Trophoblast cell (in vitro differentiated cells and primary cell): ENCODE results near the gene MEF2C.

Source experiments
- DNase-seq, 2 donors: peaks; one replicate each; pipeline ENCODE4 v3.0.0-alpha.2; 2016
- H2AFZ ChIP-seq: 2 replicates; pipeline ENCODE4 v1.6.1; 2013; ENCODE audit warnings: low read length, moderate library complexity, mild to moderate bottlenecking; ENCODE audit not compliant: insufficient read depth, poor library complexity
- H2AK5ac ChIP-seq: 2 replicates; pipeline ENCODE4 v1.6.1; 2013; ENCODE audit warnings: mild to moderate bottlenecking, low read length
- H2BK120ac ChIP-seq: 2 replicates; pipeline ENCODE4 v1.6.1; 2013; ENCODE audit warnings: low read length, mild to moderate bottlenecking, moderate library complexity; ENCODE audit not compliant: insufficient read depth, poor library complexity
- H2BK12ac ChIP-seq: 2 replicates; pipeline ENCODE4 v1.6.1; 2013; ENCODE audit warnings: mild to moderate bottlenecking, low read length, moderate library complexity
- H2BK5ac ChIP-seq: 2 replicates; pipeline ENCODE4 v1.6.1; 2013; ENCODE audit warnings: low read length, low read depth, moderate library complexity, mild to moderate bottlenecking; ENCODE audit not compliant: poor library complexity
- H3K14ac ChIP-seq: 2 replicates; pipeline ENCODE4 v1.6.1; 2013; ENCODE audit warnings: mild to moderate bottlenecking, low read length
- H3K18ac ChIP-seq: 2 replicates; pipeline ENCODE4 v1.6.1; 2013; ENCODE audit warnings: mild to moderate bottlenecking, low read length
- H3K23ac ChIP-seq: 2 replicates; pipeline ENCODE4 v1.6.1; 2013; ENCODE audit warnings: low read length
- H3K27ac ChIP-seq: 2 replicates; pipeline ENCODE4 v1.5.1; 2013; ENCODE audit warnings: low read depth, mild to moderate bottlenecking, inconsistent platforms, low read length, moderate library complexity
- H3K27me3 ChIP-seq: 2 replicates; pipeline ENCODE4 v1.6.1; 2013; ENCODE audit warnings: inconsistent platforms, mild to moderate bottlenecking, low read length, moderate library complexity; ENCODE audit not compliant: insufficient read depth
- H3K36me3 ChIP-seq, 2 experiments: 1 replicate in 1 of 2; 2 replicates in 1 of 2; pipeline ENCODE4 v1.6.1; 2013; ENCODE audit warnings: low read length in 2 of 2, mild to moderate bottlenecking in 2 of 2, moderate library complexity in 1 of 2; ENCODE audit not compliant: insufficient read depth in 2 of 2, control insufficient read depth in 1 of 2
- H3K4ac ChIP-seq: 2 replicates; pipeline ENCODE4 v1.6.1; 2013; ENCODE audit warnings: low read depth, mild to moderate bottlenecking, low read length, moderate library complexity
- H3K4me1 ChIP-seq, 2 experiments: 1 replicate in 1 of 2; 2 replicates in 1 of 2; pipeline ENCODE4 v1.6.1; 2013; ENCODE audit warnings: low read length in 2 of 2, mild to moderate bottlenecking in 2 of 2, moderate library complexity in 1 of 2; ENCODE audit not compliant: insufficient read depth in 2 of 2, control insufficient read depth in 1 of 2
- H3K4me2 ChIP-seq: 2 replicates; pipeline ENCODE4 v1.6.1; 2013; ENCODE audit warnings: inconsistent platforms, mild to moderate bottlenecking, low read length, moderate library complexity
- H3K4me3 ChIP-seq: 2 replicates; pipeline ENCODE4 v1.5.1; 2013; ENCODE audit warnings: mild to moderate bottlenecking, low read depth, low read length, inconsistent platforms
- H3K79me1 ChIP-seq: one replicate; pipeline ENCODE4 v1.6.1; 2013; ENCODE audit warnings: low read length
- H3K79me2 ChIP-seq: 2 replicates; pipeline ENCODE4 v1.6.1; 2013; ENCODE audit warnings: low read length, mild to moderate bottlenecking; ENCODE audit not compliant: control insufficient read depth, insufficient read depth, poor library complexity
- H3K9ac ChIP-seq: 2 replicates; pipeline ENCODE4 v1.6.1; 2013; ENCODE audit warnings: mild to moderate bottlenecking, low read length
- H3K9me3 ChIP-seq: 2 replicates; pipeline ENCODE4 v1.6.1; 2013; ENCODE audit warnings: low read depth, mild to moderate bottlenecking, control low read depth, inconsistent platforms, low read length; ENCODE audit not compliant: insufficient read depth
- H4K12ac ChIP-seq: 2 replicates; pipeline ENCODE4 v1.6.1; 2013; ENCODE audit warnings: low read depth, mild to moderate bottlenecking, low read length, moderate library complexity
- H4K8ac ChIP-seq: 2 replicates; pipeline ENCODE4 v1.6.1; 2013; ENCODE audit warnings: low read depth, mild to moderate bottlenecking, low read length, moderate library complexity
- H4K91ac ChIP-seq: one replicate; pipeline ENCODE4 v1.6.1; 2013; ENCODE audit warnings: low read depth, mild to moderate bottlenecking, low read length, moderate library complexity
- WGBS: extraction: QIAGEN DNeasy Blood & Tissue Kit; methylation state at CpG from one replicate; pipeline ENCODE4 v1.1.7; 2013; ENCODE audit warnings: missing lambda C conversion rate; ENCODE audit not compliant: insufficient read length, insufficient coverage; ENCODE audit errors: extremely low coverage; 5-methylcytosine and 5-hydroxymethylcytosine counted together

The MEF2C gene

DNA sequence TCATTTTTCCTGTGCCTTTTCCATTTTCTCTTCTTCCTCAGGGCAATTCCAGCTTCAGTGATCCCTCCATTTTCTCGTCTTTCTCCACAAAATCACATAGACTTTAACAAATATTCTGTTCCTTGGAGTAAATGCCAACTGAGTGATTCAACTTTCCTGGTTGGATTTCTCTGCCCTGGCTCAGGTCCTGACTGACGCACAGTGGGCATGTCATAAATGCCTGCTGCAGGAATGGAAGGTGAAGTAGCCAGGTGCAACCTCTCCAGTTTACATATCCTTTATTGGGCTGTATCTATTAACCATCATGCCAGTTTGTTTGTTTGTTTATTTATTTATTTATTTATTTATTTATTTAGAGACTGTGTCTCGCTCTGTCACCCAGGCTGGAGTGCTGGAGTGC is 95.1 kb downstream of the MEF2C start:
- Histone ChIP-seq H2BK5ac (no peak overlapping the region), H3K14ac (no peak overlapping the region), H2BK12ac (no peak overlapping the region), H4K8ac (no peak overlapping the region), H3K4me3 (no peak overlapping the region), H4K91ac (no peak overlapping the region), H3K9ac (no peak overlapping the region), H4K12ac (no peak overlapping the region), H3K79me1 (no peaks in the 10 kb centered on the region), H2AK5ac (no peak overlapping the region), H2BK120ac (no peak overlapping the region), H3K23ac (no peak overlapping the region), H3K4me1 (peaks cover 0 to 4% of the 10 kb centered on the region in 2 experiments), H3K79me2 (no peaks in the 10 kb centered on the region), H3K4me2 (no peak overlapping the region), H3K36me3 (no peaks in the 10 kb centered on the region), H2AFZ (no peak overlapping the region), H3K27ac (no peak overlapping the region), H3K9me3 (no peaks in the 10 kb centered on the region), H3K18ac (no peak overlapping the region), H3K4ac (no peak overlapping the region), H3K27me3 (no peaks in the 10 kb centered on the region)
- peak; percentile 48 to 73 for DNase-seq
- no CpG with 5 or more reads among the region's 3 CpGs for WGBS

GRCh38 chr5:88786789-88787188 is 96.2 kb downstream of the MEF2C start:
- Histone ChIP-seq H3K27ac (peak overlapping the region; percentile 76), H2AK5ac (no peak overlapping the region), H4K8ac (no peak overlapping the region), H3K27me3 (no peaks in the 10 kb centered on the region), H2BK120ac (no peak overlapping the region), H3K14ac (no peak overlapping the region), H3K9ac (no peak overlapping the region), H3K36me3 (no peaks in the 10 kb centered on the region), H4K91ac (no peak overlapping the region), H3K4me2 (no peak overlapping the region), H3K18ac (no peak overlapping the region), H2AFZ (no peak overlapping the region), H3K9me3 (no peaks in the 10 kb centered on the region), H4K12ac (no peak overlapping the region), H3K23ac (no peak overlapping the region), H3K79me2 (no peaks in the 10 kb centered on the region), H2BK5ac (no peak overlapping the region), H3K4me1 (peaks cover 0 to 4% of the 10 kb centered on the region in 2 experiments), H3K4me3 (no peak overlapping the region), H3K79me1 (peaks cover 2% of the 10 kb centered on the region), H2BK12ac (no peak overlapping the region), H3K4ac (no peak overlapping the region)
- WGBS: no CpG with 5 or more reads among the region's 2 CpGs
- DNase-seq: no peak

DNA sequence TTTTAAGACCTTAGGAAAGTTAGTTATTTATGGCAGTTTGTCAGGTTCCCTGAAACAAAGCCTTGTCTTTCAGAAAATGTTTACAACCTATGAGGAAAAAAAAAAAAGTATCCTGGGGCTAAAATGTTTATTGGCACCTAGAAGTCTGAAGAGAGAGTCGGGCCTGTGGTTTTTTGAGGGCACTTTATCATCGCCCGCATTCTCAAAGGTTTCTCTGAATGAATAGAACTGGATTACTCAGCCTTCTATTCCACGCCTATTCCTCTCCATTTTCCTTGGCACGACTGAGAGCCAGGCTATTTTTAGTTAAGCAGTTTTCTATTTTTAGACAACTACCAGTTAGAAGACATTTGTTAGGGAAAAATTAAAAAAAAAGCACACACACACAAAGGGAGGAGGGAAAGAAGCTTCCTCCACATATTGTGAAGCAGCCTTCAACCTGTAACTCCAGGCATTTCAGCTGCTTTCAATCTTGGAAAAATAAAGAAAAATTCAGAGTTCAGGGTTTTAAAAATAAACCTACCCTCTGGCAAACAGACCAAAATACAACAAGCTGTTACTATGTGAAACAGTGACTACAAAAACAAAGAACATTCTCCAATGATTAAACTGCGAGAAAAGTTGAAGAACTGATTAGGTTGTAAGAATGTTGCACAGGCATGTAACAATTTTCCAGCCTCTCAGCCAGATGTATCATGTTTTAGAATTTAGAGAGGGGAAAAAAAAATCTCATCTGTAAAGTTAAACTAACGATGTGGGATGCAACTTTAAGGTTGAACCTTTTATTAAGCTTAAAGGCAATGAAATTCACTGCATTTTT is 97.0 kb downstream of the MEF2C start:
- DNase-seq: peak; percentile 72 to 80
- Histone ChIP-seq H3K79me1 (peaks cover 2% of the 10 kb centered on the region), H3K79me2 (no peaks in the 10 kb centered on the region), H3K9ac (no peak overlapping the region), H3K36me3 (no peaks in the 10 kb centered on the region), H3K4me2 (peak overlapping the region; percentile 23), H3K14ac (no peak overlapping the region), H3K9me3 (no peaks in the 10 kb centered on the region), H3K18ac (no peak overlapping the region), H3K27ac (peak overlapping the region; percentile 65), H2AFZ (no peak overlapping the region), H2BK5ac (no peak overlapping the region), H4K12ac (no peak overlapping the region), H3K23ac (no peak overlapping the region), H2BK12ac (no peak overlapping the region), H3K4me1 (peaks cover 0 to 4% of the 10 kb centered on the region in 2 experiments), H3K27me3 (no peaks in the 10 kb centered on the region), H2AK5ac (no peak overlapping the region), H3K4me3 (no peak overlapping the region), H4K91ac (no peak overlapping the region), H4K8ac (no peak overlapping the region), H2BK120ac (no peak overlapping the region), H3K4ac (no peak overlapping the region)
- WGBS: no CpG with 5 or more reads among the region's 7 CpGs

DNA sequence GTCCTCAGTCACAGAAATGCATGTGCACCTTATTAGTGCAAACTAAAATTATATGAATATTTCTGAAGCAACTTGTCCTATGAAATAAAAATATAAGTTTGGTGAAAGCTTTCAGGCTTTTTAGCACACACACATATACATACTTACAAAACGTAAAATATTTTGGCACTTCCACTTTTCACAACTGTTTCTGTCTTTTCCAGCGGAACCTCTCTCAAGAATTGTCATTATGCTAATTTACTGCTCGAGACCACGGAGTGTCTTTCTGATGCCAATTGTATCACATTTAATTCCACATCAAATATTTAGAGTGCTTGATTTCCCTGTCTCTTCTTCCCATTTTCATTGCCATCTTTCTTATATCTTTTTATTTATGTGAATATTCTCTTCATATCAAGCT is 100.4 kb downstream of the MEF2C start:
- Histone ChIP-seq H2AK5ac (no peak overlapping the region), H3K18ac (no peak overlapping the region), H3K4me2 (no peak overlapping the region), H2BK5ac (no peak overlapping the region), H3K79me1 (peaks cover 2% of the 10 kb centered on the region), H2BK120ac (no peak overlapping the region), H3K9ac (no peak overlapping the region), H3K27me3 (no peaks in the 10 kb centered on the region), H3K79me2 (no peaks in the 10 kb centered on the region), H3K23ac (no peak overlapping the region), H2AFZ (no peak overlapping the region), H4K12ac (no peak overlapping the region), H3K4ac (no peak overlapping the region), H3K4me1 (peaks cover 0 to 2% of the 10 kb centered on the region in 2 experiments), H2BK12ac (no peak overlapping the region), H4K8ac (no peak overlapping the region), H3K14ac (no peak overlapping the region), H3K9me3 (no peaks in the 10 kb centered on the region), H4K91ac (no peak overlapping the region), H3K4me3 (no peak overlapping the region), H3K27ac (no peak overlapping the region), H3K36me3 (no peaks in the 10 kb centered on the region)
- WGBS: no CpG with 5 or more reads among the region's 4 CpGs
- no peak for DNase-seq
